Epithelial cell of prostate (primary cell): ENCODE data around the gene LRMDA.
"Not testable (repeated sequence)": the region's sequence is repeated elsewhere in the genome, so short reads cannot be mapped to it uniquely, and the experiment has no call there.

ENCODE experiments used
- DNase-seq: peaks from one replicate; pipeline ENCODE4 v3.0.0-alpha.2; 2011; ENCODE audit warnings: low read depth, low spot score
- H3K27ac ChIP-seq: fragments of 450-650 bp; 2 replicates; pipeline ENCODE4 v1.5.1; 2017; ENCODE audit warnings: mild to moderate bottlenecking

LRMDA gene

GRCh38 chr10:76581506-76582256, 1150.3 kb downstream of the LRMDA start:
- no peak for DNase-seq

GRCh38 chr10:76582531-76582930, 1151.1 kb downstream of the LRMDA start:
- no peak overlapping the region for H3K27ac ChIP-seq
- DNase-seq: no peak

More at GRCh38 chr10:76581506-76582256, 1150.3 kb downstream of the LRMDA start:
- H3K27ac ChIP-seq: no peak overlapping the region

DNA sequence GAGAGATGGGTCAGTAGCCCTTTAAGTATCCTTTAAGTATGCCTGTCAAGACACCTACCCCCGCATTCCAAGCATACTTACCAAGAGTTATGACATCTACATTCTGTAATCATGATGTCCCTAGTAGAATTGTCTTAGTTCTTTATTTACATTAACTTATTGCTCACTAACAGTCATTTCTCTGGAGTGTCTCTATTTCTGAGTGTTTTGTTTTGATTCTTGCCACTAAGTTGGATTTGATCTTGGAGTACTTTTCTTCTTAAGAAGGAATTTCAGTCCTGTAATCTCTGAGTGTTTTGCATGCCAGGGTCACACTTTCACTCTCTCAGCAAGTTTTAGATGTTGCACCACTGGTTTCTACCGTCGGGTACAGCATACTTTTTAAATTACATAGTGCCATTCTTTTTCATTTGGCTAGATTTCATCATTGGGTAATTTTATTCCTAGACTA, 1152.3 kb downstream of the LRMDA start:
- DNase-seq: peak; percentile 59
- H3K27ac ChIP-seq: peak overlapping the region; percentile 73

DNA sequence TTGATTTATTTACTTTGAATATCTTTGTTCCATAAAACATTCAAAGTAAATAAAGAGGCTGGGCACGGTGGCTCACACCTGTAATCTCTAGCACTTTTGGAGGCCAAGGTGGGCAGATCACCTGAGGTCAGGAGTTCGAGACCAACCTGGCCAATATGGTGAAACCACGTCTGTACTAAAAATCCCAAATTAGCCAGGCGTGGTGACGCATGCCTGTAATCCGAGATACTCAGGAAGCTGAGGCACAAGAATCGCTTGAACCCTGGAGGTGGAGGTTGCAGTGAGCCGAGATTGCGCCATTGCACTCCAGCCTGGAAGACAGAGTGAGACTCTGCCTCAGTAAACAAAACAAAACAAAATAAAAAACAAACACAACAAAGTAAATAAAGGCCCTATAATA, 1153.0 kb downstream of the LRMDA start:
- DNase-seq: not testable (repeated sequence)
- peak overlapping the region; percentile 73 for H3K27ac ChIP-seq
